LoVo (cell line): ENCODE measurements around the gene CA6.
"Not testable (repeated sequence)": the region's sequence is repeated elsewhere in the genome, so short reads cannot be mapped to it uniquely, and the experiment has no call there.

ENCODE experiments used
- DNase-seq: peaks from one replicate; pipeline ENCODE4 v3.0.0-alpha.2; 2016; ENCODE audit warnings: low spot score

CA6 gene

DNA sequence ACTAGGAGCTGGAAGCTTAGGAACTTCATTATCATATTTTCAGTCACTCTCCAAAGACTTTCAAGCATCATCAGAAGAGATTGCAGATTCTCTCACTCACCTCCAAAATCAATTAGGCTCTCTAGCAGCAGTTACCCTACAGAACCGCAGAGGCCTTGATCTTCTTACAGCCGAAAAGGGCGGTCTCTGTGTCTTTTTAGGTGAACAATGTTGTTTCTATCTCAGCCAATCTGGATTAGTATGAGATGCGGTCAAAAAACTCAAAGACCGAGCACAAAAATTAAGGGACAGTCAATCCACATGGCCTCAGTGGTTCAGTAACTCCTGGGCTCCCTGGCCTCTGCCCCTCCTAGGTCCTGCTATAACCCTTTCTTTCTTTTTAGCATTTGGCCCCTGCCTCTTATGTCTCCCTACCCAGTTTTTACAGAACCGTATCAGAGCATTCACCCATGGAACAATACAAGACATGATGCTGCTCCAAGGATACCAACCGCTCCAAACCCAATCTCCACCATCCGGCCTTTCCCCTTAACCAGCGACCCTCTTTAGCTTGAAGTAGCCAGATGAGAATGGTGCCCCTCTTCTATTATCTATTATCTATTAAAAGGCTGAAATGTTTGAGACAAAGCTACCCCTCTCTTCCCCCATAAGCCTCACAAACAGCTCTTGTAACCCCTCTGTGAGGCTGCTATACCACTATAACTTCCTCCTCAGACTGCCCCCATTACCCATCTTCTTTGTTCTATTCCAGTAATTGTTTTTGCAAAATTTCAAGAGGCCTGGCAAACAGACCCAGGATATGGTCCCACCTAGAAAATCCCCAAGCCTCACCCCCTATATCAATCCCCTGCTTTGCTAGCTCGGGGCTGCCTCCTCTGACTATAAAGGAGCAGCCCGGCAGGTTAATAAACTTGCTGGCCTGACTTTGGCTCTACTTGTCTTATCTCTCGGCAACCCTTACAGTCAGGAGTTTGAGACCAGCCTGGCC, 18.7 kb upstream of the CA6 start:
- DNase-seq = no peak

DNA sequence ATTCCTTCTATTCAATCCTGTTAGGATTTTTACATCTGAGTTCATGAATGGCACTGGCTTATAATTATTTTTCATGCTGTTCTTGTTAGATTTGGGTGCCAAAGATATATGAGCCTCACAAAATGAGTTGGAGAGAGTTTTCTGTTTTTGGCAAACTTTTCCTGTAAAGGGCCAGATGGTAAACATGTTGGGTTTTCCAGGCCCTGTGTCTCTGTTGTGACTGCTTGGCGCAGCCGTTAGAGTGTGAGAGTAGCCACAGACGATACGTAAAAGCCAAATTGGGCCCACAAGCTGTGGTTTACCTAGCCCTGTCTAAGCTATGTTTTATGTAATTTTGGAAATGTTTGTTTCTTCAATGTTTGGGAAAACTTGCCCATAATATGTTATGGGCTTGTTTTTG, 15.6 kb upstream of the CA6 start:
- DNase-seq = no peak

DNA sequence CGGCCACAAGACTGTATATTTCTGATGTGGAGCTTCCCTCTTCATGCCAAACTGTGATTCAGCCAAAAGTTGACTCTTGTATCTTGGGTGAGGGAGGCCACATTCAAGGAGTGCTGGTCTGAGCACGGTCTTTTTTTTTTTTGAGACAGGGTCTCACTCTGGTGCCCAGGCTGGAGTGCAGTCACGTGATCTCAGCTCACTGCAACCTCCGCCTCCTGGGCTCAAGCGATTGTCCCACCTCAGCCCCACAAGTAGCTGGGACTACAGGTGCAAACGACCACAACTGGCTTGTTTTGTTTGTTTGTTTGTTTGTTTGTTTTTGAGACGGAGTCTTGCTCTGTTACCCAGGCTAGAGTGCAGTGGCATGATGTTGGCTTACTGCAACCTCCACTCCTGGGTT, 8.6 kb upstream of the CA6 start:
- DNase-seq = not testable (repeated sequence)

DNA sequence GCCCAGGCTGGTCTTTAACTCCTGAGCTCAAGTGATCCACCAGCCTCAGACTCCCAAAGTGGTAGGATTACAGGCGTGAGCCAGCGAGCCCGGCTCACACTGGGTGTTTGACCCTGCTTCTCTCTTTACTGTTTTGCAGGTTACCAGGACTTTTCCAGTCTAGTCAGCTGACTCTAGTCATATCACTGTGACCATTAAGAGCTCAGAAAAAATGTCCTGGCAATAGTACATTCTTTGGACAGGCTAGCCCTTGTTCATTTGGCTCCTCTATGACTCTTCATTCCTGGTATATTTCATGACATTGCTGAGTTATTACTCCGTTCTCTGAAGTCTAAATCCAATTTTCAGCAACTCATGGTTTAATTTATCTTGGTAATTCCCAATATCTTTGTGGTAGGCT, 8.0 kb upstream of the CA6 start:
- DNase-seq = no peak

DNA sequence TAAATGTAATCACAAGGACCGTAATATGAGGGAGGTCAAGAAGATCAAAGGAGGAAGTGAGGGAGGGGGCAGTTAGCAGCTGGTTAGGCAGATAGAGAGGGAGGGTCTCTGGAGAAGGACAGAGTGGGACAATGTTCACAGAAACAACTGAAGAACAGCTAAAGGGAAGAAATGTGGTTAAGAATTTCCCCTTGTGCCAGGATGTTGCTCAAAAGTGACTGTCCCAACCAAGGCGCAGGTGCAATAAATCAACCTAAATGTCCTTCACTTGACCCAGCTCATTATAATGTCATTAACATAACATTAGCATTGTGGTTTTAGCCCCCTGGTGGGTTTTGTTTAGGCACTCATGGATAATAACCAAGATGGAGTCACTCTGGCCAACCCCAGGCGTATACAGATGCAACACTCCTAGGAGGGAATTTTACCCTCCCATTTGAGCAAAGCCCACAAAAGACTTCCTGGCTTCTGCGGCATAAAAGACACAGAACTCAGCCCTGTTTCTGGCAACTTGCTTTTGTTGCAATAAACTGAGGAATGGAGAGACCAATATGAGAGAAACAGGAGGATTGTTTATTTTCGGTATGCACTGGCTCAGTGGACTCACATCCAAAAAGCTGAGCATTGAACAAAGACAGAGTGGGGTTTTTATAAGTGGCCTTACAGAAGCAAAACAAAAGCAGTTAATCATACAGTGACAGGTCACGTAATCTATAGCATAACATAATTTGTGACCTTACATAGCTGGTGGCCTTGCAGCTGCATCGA, 7.3 kb upstream of the CA6 start:
- DNase-seq = no peak

DNA sequence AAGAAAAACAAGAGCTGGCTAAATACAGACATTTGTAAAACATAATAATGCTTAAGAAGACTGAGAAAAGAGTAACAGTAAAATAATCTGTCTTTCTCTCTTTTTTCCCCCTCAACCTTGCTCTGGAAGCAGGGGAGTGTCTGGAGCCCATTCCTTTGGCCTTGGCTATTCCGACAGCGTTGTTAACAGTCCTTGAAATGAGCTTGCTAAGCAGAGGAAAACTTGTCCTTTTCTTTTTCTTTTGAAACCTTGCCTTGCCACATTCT, 6.7 kb upstream of the CA6 start:
- no peak for DNase-seq

DNA sequence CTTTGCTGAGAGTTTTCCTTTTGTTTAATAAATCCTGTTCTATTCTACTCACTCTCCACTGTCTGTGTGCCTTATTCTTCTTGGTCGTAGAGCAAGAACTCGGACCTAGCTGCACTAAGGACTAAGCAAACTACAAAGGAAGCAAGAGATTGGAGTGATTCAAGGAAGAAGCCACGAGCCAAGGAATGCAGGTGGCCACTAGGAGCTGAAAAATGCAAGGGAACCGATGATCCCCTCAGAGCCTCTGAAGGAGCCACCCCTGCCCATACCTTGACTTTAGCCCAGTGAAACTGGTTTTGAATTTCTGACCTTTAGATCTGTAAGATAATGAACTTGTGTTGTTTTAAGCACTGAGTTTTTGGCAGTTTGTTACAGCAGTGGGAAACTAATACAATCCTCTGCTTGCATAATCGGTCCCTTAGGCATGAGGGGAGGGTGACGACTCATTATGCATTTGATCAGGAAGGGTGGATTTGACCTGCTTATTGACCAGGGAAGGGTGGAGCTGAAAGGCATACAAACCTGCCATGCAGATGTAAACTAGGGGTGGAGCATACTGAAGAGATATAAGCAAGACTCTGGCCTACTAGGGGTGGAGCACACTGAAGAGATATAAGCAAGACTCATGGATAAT, 6.2 kb upstream of the CA6 start:
- DNase-seq = no peak

DNA sequence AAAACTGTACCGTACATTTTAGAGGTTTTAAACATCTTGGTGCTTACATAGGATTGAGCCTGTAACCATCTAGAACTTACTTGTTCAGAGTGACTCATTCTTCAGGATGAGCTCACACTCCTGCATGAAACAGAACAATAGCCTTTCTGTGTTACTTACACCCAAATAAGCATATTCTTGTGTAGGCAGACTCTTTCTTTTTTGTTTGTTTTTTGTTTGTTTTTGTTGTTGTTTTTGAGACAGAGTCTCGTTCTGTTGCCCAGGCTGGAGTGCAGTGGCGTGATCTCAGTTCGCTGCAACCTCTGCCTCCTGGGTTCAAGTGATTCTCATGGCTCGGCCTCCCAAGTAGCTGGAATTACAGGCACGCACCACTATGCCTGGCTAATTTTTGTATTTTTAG, 3.8 kb upstream of the CA6 start:
- DNase-seq = no peak

DNA sequence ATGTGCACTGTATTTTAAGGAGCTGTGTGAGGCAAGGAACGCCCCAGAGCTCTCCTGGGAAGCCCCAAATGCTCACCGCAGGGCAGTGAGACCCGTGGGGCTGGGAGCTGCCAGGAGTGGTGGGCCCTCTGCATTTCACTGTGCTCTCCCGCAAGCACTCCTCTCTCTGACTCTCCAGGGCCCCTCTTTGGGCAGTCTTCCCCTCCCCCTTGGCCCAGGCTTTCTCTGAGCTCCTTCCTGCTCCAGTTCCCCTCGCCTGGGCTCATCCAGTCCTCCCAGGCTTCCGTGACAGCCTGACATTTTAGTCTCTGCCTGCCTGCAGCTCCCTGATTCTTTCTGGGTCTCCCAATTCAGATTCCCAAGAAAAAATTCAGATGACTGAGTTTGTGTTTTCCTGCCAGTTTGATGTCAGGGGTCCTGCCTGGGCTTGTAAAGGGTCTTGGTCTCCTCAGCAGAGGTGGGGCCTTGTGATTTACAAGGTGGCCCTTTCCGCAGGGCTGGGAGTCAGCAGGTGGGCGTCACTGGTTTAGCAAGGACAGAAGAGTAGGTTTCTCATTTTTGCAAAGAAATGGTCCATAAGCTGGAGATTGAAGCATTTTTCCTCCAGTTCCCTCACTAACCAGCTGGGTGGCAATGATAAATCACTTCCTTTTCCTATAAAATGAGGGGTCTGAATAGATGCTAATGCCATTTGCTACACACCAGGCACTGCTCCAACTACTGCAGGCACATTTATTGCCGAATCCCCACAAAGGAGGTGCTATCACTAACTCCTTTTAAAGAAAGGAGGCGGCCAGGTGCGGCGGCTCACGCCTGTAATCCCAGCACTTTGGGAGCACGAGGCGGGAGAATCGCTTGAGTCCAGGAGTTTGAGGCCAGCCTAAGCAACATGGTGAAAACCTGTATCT, 1.9 kb upstream of the CA6 start:
- no peak for DNase-seq

DNA sequence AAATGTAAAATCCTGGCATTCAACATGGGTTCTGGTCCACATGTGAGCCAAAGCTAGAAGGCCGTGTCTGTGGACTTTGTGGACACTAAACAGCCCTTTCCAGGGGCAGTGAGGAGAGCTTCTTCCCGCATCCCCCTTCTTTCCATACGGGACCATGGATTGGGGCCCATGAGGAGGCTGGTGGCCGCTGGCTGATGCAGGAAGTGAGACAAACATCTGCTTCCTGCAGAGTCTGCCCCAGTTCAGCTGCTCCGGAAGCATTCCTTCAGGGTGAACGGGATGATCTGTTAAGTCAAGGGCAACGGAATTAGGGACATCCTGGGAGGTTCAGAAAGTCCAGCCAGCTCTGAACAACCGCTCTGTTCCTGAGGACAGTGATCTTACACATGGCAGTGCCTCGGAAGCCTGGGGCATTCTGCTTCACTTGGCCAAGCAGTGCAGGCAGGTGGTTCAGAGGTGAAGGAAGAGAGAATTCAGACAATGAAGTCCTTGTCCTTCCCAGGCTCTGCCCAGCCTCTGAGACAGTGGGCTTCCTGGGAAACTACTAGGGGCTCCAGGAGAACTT, 1.5 kb downstream of the CA6 start:
- DNase-seq = no peak

DNA sequence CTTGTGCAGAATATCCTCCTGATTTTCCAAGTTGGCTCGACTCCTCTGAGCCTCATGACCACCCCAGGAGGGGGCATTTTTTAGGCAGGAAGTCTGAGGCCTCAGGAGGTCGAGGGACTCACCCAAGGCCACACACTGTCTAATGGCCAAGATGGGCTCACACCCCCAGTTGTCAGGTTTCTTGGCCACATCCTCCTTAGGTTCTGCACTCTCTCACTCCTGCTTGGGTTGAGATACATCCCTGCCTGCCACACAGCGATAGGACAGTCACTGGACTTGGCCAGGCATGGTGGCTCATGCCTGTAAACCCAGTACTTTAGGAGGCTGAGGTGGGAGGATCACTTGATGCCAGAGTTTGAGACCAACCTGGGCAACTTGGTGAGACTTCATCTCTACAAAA, 4.6 kb downstream of the CA6 start:
- no peak for DNase-seq

DNA sequence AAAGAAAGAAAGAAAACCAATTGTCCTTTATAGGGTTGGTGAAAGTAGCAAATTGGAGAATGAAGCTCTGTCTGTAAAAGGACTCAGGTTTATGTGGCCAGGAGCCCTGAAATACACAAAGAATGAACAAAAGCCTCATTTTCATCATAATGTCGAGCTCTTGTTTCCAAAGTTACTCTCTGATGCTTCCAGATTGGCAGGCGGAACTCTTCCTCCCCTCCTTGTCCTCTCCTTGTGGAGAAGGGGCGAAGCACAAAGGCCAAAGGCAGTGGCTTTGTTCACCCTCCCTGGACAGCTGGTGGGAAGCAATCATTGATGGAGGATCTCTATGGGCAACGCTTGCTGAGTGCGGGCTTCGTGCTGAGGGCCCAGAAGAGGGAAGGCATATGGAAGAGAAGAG, 5.6 kb downstream of the CA6 start:
- DNase-seq = no peak

DNA sequence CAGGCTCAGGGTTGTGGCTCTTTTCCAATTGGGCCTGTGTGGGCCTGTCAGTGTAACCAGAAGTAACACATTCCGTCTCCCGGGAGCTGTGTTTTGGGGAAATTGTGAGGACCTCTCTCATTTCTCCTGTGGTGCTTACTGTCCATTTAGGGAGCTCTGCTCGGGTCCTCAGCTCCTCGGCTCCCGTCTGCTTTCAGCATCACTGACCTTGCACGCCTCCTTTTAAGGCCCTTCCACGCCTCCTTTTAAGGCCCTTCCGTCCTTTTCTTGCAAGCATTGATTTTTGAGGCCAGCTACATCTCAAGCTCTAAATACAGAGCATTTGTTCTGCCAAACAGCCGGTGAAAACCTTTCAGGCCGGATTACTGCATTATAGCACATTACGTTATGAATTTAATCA, 9.7 kb downstream of the CA6 start:
- DNase-seq = no peak

DNA sequence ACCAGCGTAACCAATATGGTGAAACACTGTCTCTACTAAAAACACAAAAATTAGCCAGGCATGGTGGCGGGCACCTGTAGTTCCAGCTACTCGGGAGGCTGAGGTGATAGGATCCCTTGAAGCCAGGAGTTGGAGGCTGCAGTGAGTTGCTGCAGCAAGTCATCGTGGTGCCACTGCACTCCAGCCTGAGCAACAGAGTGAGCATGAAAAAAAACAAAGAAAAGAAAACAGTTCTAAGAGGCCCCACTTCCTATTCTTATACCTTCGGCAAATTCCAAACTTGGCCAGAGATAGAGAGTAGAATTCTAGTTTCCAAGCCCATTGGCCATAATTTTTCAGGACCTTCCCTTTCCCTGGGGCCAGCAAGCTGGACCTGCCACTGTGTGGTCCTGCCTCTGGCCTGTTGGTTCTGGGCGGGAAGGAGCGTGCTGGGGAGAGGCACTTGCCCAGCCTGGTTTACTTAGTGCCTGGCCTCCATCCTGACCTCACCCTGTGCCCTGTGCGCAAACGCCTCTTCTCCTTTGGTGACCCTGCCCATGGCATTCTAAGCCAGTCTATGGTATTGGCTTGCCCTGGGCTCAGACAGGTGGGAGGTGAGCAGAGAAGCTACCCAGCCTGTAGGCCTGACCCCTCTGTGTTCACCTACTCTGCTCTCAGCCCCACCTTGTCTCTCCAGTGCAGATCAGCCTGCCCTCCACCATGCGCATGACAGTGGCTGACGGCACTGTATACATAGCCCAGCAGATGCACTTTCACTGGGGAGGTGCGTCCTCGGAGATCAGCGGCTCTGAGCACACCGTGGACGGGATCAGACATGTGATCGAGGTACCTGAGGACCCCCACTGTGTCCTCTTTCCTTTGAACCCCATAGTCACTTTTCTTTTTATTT, 11.0 kb downstream of the CA6 start:
- no peak for DNase-seq

DNA sequence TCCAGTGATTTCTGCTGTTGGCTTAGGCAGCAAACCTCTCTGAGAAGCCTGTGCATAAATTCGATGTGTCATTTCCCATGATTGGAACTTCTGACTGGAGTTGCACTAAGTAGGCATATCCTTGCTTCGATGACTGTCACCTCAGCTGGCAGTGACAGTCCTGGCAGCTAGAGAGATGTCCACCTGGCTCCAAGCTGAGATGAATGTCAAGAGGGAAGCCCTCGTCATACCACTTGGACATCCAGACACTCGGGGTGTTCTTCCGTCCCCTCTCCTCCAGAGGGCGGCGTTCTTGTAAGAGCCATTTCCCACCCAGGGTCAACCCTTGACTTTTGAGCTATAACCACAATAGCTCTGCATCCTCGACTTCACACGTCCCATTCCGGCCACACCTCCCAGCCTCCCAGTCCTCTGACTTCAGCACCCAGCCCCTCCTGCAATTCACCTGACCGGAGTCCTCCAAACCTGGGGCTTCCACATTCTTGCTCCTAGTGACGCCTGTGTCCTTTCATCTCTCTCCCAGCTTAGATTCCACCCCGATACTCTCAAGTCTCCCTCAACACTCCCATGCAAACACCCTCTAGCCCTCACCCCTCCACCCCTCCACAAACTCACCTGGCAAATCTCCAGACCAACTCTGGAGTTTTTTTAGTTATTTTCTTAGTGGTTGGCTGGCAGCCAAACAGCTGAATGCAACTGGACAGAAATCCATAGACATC, 17.3 kb downstream of the CA6 start:
- DNase-seq = peak; percentile 11

DNA sequence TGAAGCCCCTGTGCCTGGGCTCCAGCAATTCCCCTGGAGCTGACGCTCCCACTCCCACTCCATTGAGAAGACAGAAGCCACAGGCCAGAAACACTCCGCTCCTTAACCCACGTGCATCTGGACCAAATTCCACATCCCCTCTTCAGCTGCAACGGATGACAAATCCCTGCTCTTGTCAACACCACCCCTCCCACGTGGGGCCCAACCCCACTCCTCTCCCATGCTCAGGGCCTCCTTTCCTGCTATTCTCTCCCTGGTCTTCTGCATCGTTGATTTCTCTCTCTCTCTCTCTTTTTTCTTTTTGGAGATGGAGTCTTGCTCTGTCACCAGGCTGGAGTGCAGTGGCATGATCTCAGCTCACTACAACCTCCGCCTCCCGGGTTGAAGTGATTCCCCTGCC, 18.3 kb downstream of the CA6 start:
- no peak for DNase-seq

DNA sequence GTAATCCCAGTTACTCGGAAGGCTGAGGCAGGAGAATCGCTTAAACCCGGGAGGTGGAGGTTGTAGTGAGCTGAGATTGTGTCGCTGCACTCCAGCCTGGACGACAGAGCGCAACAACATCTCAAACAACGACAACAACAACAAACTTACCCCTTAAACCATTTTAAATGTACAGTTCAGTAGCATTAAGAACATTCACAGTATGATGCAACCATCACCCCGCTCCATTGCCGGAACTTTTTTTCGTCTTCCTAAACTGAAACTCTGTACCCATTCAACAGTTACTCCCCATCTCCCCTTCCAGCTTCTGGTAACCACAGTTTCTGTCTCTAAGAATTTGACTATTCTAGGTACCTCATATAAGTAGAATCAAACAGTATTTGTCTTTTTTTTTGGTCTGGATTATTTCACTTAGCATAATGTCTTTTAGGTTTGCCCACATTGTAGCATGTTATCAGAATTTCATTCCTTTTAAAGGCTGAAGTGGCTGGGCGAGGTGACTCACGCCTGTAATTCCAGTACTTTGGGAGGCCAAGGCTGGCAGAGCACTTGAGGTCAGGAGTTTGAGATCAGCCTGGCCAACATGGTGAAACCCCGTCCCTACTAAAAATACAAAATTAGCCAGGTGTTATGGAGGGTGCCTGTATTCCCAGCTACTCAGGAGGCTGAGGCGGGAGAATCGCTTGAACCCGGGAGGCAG, 19.6 kb downstream of the CA6 start:
- DNase-seq = no peak

DNA sequence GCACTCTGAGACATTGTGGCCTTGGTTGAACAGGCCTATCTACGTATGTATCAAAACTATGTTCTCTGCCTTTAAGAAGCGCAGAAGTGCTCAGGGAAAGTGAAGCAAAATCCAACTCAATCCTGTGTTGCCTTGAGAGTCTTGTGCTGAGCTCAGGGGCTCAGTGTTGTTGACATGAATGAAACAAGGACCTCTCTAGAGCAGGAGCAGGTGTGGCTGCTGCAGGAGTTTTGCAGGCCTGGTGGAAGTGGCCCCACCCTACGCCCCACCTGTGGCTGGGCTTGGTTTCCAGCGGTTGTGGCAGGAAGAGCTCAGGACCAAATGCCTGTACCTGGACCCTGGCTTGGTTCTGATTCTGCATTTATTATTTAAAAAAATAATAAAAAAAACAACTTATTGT, 20.9 kb downstream of the CA6 start:
- DNase-seq = no peak

DNA sequence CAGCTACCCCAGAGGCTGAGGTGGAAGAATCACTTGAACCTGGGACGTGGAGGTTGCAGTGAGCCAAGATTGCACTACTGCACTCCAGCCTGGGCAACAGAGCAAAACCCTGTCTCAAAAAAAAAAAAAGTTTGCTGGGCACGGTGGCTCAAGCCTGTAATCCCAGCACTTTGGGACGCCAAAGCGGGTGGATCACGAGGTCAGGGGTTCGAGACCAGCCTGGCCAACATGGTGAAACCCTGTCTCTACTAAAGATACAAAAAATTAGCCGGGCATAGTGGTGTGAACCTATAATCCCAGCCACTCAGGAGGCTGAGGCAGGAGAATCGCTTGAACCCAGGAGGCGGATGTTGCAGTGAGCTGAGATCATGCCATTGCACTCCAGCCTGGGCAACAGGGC, 23.2 kb downstream of the CA6 start:
- DNase-seq = not testable (repeated sequence)
